HFF-Myc (cell line): ENCODE results near the gene C10orf105.

Experiments used
- DNase-seq: peaks from one replicate; pipeline ENCODE4 v3.0.0-alpha.2; 2011; ENCODE audit warnings: low read depth; ENCODE audit errors: extremely low read depth
- H3K4me3 ChIP-seq: replicated peaks from 2 replicates; pipeline ENCODE4 v1.5.1; 2011; ENCODE audit warnings: low read depth, mild to moderate bottlenecking, control low read depth, low read length
- CTCF ChIP-seq: IDR thresholded peaks from 2 replicates; pipeline ENCODE4 v1.5.1; 2012; ENCODE audit warnings: mild to moderate bottlenecking, low read depth, low read length, control low read depth; ENCODE audit errors: missing control alignments

C10orf105 gene

DNA sequence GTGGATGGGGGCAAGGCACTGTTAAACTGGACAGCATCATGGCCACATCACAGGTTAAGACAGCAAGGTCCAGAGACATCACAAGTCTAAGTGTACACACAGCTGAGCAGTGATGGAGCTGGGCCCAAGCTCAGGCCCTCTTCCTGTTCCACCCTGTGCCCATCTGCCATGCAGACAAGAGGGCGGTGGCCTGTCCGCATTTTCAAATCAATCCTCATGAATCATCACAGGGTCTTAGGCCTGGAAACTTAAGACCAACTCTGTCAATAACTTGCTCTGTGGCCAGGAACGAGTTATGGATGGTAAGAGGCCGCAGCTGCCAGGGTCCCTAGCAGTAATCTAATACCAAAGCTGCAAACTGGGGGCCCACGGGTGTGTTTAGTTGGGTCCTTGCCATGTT is 3.2 kb downstream of the C10orf105 start:
- TF ChIP-seq CTCF: no peak
- H3K4me3 ChIP-seq: no peak overlapping the region
- DNase-seq: no peak

- no peak for DNase-seq
These were observed 3.7 kb downstream of the C10orf105 start for GRCh38 chr10:71715860-71716259.

DNA sequence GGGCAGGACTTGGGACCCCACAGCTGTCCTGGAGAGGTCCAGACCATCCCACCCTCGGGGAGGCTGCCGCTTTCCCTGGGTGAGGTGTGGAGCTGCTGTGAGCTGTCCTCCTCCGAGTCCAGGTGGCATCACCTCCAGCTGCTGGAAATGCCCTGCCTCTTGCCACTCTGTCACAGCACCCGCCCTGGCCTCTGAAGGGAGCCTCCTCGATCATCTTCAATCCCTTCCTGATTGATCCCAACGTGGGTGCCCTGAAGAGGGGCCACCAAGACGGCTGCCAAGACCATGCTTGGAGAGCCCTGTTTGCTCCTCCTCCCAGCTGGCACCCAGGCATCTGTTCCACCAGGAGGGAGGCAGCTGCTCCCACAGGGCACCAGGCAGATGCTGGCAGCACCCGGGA is 4.6 kb downstream of the C10orf105 start:
- H3K4me3 ChIP-seq: no peak overlapping the region
- no peak for DNase-seq
- TF ChIP-seq CTCF: no peak

More at GRCh38 chr10:71715860-71716259, 3.7 kb downstream of the C10orf105 start:
- TF ChIP-seq CTCF: no peak
- H3K4me3 ChIP-seq: no peak overlapping the region

DNA sequence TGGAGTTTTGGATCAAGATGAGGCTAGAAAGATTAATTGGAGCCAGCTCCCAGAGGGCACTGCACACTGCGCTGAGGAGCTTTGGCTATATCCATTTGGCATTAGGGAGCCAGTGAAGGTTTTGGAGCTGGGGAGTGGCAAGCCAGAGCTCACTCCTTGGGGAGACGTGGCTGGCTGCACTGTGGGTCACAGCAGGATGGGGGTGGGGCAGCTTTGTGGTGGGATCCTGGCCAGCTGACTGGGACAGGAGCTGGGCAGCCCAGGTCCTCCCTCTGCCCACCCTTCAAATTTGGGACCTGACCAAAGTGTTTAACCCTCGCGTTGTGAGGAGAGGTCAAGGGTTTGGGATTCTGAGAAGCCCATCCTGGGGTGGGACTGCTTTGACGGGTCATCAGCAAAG is 5.0 kb downstream of the C10orf105 start:
- H3K4me3 ChIP-seq: no peak overlapping the region
- DNase-seq: no peak
- no peak for TF ChIP-seq CTCF

- TF ChIP-seq CTCF: no peak
- no peak overlapping the region for H3K4me3 ChIP-seq
- DNase-seq: no peak
These were observed 5.6 kb downstream of the C10orf105 start for GRCh38 chr10:71714031-71714410.

DNA sequence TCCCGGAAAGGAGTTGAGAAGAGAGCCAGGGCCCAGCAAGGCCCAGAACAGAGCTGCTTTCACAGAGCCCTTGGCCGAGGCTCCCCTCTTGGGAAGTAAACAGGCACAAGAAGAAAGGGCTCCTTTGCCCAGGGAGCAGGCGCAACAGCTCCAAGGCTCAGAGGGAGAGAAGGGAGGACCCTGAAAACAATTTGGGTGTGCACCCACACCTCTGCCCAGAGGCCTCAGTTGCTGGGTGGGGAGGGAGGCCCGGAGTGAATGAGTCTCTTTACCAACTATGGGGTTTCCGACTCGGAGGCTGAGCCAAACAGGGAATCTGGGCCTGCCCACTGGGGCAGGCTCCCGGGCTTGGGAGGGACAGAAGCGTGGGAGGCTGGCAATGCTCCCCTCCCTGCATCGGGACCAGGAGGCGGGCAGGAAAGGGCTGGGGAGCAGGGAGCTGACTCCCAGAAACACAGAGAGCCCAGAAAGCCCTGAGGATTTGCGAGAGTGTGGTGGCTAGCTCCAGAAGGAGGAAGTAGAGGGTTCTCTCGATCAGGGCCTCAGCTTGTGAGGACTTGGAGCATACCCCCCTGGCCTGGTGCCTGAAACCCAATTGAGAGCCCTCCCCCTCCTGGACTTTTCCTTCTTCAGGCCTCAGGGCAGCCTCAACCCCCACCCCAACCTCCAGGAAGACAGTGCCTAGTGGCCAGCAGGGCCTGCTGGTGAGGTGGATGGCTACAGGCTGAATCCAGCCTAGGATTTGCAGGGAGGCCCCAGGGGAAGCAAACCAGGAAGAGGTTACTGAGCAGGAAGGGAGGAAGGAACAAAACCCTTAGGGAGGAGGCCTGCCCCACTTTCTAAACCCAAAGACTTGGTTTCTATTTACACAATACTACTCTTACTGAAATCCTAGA is 6.2 kb downstream of the C10orf105 start:
- H3K4me3 ChIP-seq: no peak overlapping the region
- DNase-seq: no peak
- TF ChIP-seq CTCF: peak; percentile 7

- no peak for DNase-seq
- TF ChIP-seq CTCF: no peak
- no peak overlapping the region for H3K4me3 ChIP-seq
These were observed 6.9 kb downstream of the C10orf105 start for GRCh38 chr10:71712572-71713134.
